Osteoblast (primary cell): Measurements from ENCODE around the gene TMEM108. TPM values are rescaled to one million over a fixed set of nuclear protein-coding genes. Genes with fewer than 3 reads are reported as not detected.

ENCODE experiments used
- DNase-seq: peaks from one replicate; pipeline ENCODE4 v3.0.0; 2011; ENCODE audit warnings: low spot score, mixed read lengths; ENCODE audit not compliant: insufficient read length; ENCODE audit errors: missing footprints
- H2AFZ ChIP-seq: 2 replicates; pipeline ENCODE4 v1.6.0; 2011; ENCODE audit warnings: mild to moderate bottlenecking, low read length
- H3K27ac ChIP-seq: 2 replicates; pipeline ENCODE4 v1.5.1; 2011; ENCODE audit warnings: mild to moderate bottlenecking, low read depth, low read length, moderate library complexity
- H3K27me3 ChIP-seq: 2 replicates; pipeline ENCODE4 v1.6.0; 2012; ENCODE audit warnings: mild to moderate bottlenecking, control low read depth, inconsistent platforms, low read length, moderate library complexity; ENCODE audit not compliant: insufficient read depth
- H3K36me3 ChIP-seq: 2 replicates; pipeline ENCODE4 v1.5.1; 2011; ENCODE audit warnings: mild to moderate bottlenecking, low read length, control low read depth, moderate library complexity; ENCODE audit not compliant: insufficient read depth
- H3K4me1 ChIP-seq: 2 replicates; pipeline ENCODE4 v1.5.1; 2011; ENCODE audit warnings: mild to moderate bottlenecking, low read length, control low read depth, moderate library complexity; ENCODE audit not compliant: insufficient read depth
- H3K4me2 ChIP-seq: 2 replicates; pipeline ENCODE4 v1.6.0; 2011; ENCODE audit warnings: mild to moderate bottlenecking, low read length; ENCODE audit not compliant: insufficient read depth
- H3K4me3 ChIP-seq: fragments of 200-600 bp; sonication (generic); 3 replicates; pipeline ENCODE4 v1.5.1; 2012; ENCODE audit warnings: mild to moderate bottlenecking, low read length, inconsistent platforms; ENCODE audit not compliant: insufficient read depth
- H3K79me2 ChIP-seq: 2 replicates; pipeline ENCODE4 v1.6.0; 2012; ENCODE audit warnings: mild to moderate bottlenecking, low read length, control low read depth, inconsistent platforms; ENCODE audit not compliant: insufficient read depth
- H3K9me3 ChIP-seq: 2 replicates; pipeline ENCODE4 v1.5.1; 2011; ENCODE audit warnings: low read depth, low read length, control low read depth
- H4K20me1 ChIP-seq: 2 replicates; pipeline ENCODE4 v1.6.0; 2012; ENCODE audit warnings: mild to moderate bottlenecking, low read length, control low read depth; ENCODE audit not compliant: insufficient read depth
- CTCF ChIP-seq: IDR thresholded peaks from 2 replicates; pipeline ENCODE4 v1.5.1; 2011; ENCODE audit warnings: mild to moderate bottlenecking, low read depth, low read length, moderate library complexity; ENCODE audit errors: extremely low read depth
- total RNA-seq: library from RNA; depleted of rRNA; stranded (reverse); fragments of >200 nt; gene quantifications from 2 replicates; pipeline ENCODE4 v1.2.3, GENCODE V29; 2012

Gene TMEM108
- total RNA-seq, 1 donor, result 0.36 TPM

GRCh38 chr3:133041524-133041829 is 3.3 kb downstream of the TMEM108 start:
- TF ChIP-seq CTCF, result no peak
- H3K9me3 ChIP-seq, result no peaks in the 10 kb centered on the region
- no peaks in the 10 kb centered on the region for H4K20me1 ChIP-seq
- H2AFZ ChIP-seq, result peak overlapping the region; percentile 57
- no peak for DNase-seq
- H3K36me3 ChIP-seq, result no peaks in the 10 kb centered on the region
- peaks cover 47% of the 10 kb centered on the region for H3K27me3 ChIP-seq
- H3K27ac ChIP-seq, result no peak overlapping the region
- no peaks in the 10 kb centered on the region for H3K79me2 ChIP-seq
- H3K4me3 ChIP-seq, result no peak overlapping the region
- peak overlapping the region; percentile 2 for H3K4me2 ChIP-seq
- peaks cover 4% of the 10 kb centered on the region for H3K4me1 ChIP-seq

GRCh38 chr3:133042778-133043177 is 4.6 kb downstream of the TMEM108 start:
- no peak overlapping the region for H3K4me2 ChIP-seq
- H3K79me2 ChIP-seq, result no peaks in the 10 kb centered on the region
- DNase-seq, result no peak

GRCh38 chr3:133047980-133048379 is 9.8 kb downstream of the TMEM108 start:
- no peak overlapping the region for H3K27ac ChIP-seq
- H3K4me3 ChIP-seq, result no peak overlapping the region
- H3K79me2 ChIP-seq, result no peaks in the 10 kb centered on the region
- DNase-seq, result no peak
- TF ChIP-seq CTCF, result no peak
- H3K9me3 ChIP-seq, result no peaks in the 10 kb centered on the region
- no peak overlapping the region for H3K4me2 ChIP-seq
- no peaks in the 10 kb centered on the region for H3K36me3 ChIP-seq
- H4K20me1 ChIP-seq, result no peaks in the 10 kb centered on the region
- no peak overlapping the region for H2AFZ ChIP-seq
- H3K27me3 ChIP-seq, result no peaks in the 10 kb centered on the region
- no peaks in the 10 kb centered on the region for H3K4me1 ChIP-seq

More at GRCh38 chr3:133042778-133043177, 4.6 kb downstream of the TMEM108 start:
- H3K27ac ChIP-seq, result no peak overlapping the region
- no peak overlapping the region for H2AFZ ChIP-seq
- H3K36me3 ChIP-seq, result no peaks in the 10 kb centered on the region
- H3K4me1 ChIP-seq, result peaks cover 1% of the 10 kb centered on the region
- H4K20me1 ChIP-seq, result no peaks in the 10 kb centered on the region
- peaks cover 34% of the 10 kb centered on the region for H3K27me3 ChIP-seq
- H3K4me3 ChIP-seq, result no peak overlapping the region
- TF ChIP-seq CTCF, result no peak
- H3K9me3 ChIP-seq, result no peaks in the 10 kb centered on the region

GRCh38 chr3:133049491-133049890 is 11.3 kb downstream of the TMEM108 start:
- DNase-seq, result no peak
- Histone ChIP-seq H3K27me3 (no peaks in the 10 kb centered on the region), H3K27ac (no peak overlapping the region), H3K4me2 (no peak overlapping the region), H3K4me1 (no peaks in the 10 kb centered on the region), H3K4me3 (no peak overlapping the region), H4K20me1 (no peaks in the 10 kb centered on the region), H3K36me3 (no peaks in the 10 kb centered on the region), H3K79me2 (no peaks in the 10 kb centered on the region), H3K9me3 (no peaks in the 10 kb centered on the region), H2AFZ (no peak overlapping the region)
- TF ChIP-seq CTCF, result no peak
